Nephron (organoid): Measurements from ENCODE around the gene CLIC2.

Experiments
- H3K27ac Mint-ChIP-seq, 3 experiments: 2 replicates each; pipeline ENCODE4 v1.8.0; 2020; ENCODE audit warnings: mixed read lengths in 3 of 3, mild to moderate bottlenecking in 2 of 3, moderate library complexity in 1 of 3
- H3K27me3 Mint-ChIP-seq: 2 replicates; pipeline ENCODE4 v1.8.0; 2021; ENCODE audit warnings: low read depth, mild to moderate bottlenecking, moderate library complexity, mixed read lengths
- H3K36me3 Mint-ChIP-seq: 2 replicates; pipeline ENCODE4 v1.8.0; 2020; ENCODE audit warnings: low read depth, mixed read lengths
- H3K4me1 Mint-ChIP-seq: 2 replicates; pipeline ENCODE4 v1.8.0; 2020; ENCODE audit warnings: mixed read lengths
- H3K4me3 Mint-ChIP-seq, 3 experiments: 2 replicates each; pipeline ENCODE4 v1.8.0; 2020; ENCODE audit warnings: mild to moderate bottlenecking in 3 of 3, mixed read lengths in 3 of 3, moderate library complexity in 2 of 3
- H3K9me3 Mint-ChIP-seq: 2 replicates; pipeline ENCODE4 v1.8.0; 2020; ENCODE audit warnings: mixed read lengths
- CTCF ChIP-seq, 3 experiments: fragments of 200-600 bp; sonication (generic); IDR thresholded peaks; one replicate each; pipeline ENCODE4 v1.5.0; 2021; ENCODE audit warnings: antibody characterized with exemption in 3 of 3; ENCODE audit not compliant: unreplicated experiment in 3 of 3

CLIC2 gene

GRCh38 chrX:155237719-155238118 lies 96.7 kb downstream of the CLIC2 start:
- Mint-ChIP-seq H3K4me1 (no peaks in the 10 kb centered on the region), H3K27ac (no peak overlapping the region), H3K9me3 (no peaks in the 10 kb centered on the region), H3K27me3 (no peaks in the 10 kb centered on the region), H3K36me3 (peaks cover 50% of the 10 kb centered on the region), H3K4me3 (no peak overlapping the region)
- TF ChIP-seq CTCF (IDR thresholded peaks at IDR 0.05; ENCODE audit: unreplicated experiment in 3 of 3) = no peak

- Mint-ChIP-seq H3K27me3 (no peaks in the 10 kb centered on the region), H3K36me3 (peaks cover 62% of the 10 kb centered on the region), H3K4me1 (no peaks in the 10 kb centered on the region), H3K27ac (no peak overlapping the region), H3K4me3 (no peak overlapping the region), H3K9me3 (no peaks in the 10 kb centered on the region)
- TF ChIP-seq CTCF (IDR thresholded peaks at IDR 0.05; ENCODE audit: unreplicated experiment in 3 of 3) = no peak
These were observed 98.5 kb downstream of the CLIC2 start for GRCh38 chrX:155235891-155236290.

GRCh38 chrX:155231163-155231562 lies 103.3 kb downstream of the CLIC2 start:
- TF ChIP-seq CTCF (IDR thresholded peaks at IDR 0.05; ENCODE audit: unreplicated experiment in 3 of 3) = no peak
- Mint-ChIP-seq H3K4me3 (no peak overlapping the region), H3K36me3 (peaks cover 62% of the 10 kb centered on the region), H3K27me3 (no peaks in the 10 kb centered on the region), H3K27ac (no peak overlapping the region), H3K4me1 (no peaks in the 10 kb centered on the region), H3K9me3 (peaks cover under 1% of the 10 kb centered on the region)
